ENCODE data around the gene TEX13B.

DNA sequence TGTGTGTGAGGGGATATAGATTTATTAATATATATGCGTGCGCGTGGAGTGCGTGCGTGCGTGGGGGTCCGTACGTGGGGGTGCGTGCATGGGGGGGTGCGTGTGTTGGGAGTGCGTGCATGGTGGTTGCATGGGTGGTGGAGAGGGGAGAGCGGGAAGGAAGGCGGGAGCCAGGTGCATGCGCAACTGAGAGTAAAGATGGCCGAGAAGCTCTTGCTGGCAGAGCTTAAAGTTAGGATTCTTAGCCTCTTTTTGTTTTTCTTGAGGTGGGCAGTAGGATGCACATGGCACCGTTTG, 45.8 kb downstream of the TEX13B start:
- TF ChIP-seq POLR2A (IDR thresholded peaks at IDR 0.05), result no peak
- TF ChIP-seq, protein P1, sequence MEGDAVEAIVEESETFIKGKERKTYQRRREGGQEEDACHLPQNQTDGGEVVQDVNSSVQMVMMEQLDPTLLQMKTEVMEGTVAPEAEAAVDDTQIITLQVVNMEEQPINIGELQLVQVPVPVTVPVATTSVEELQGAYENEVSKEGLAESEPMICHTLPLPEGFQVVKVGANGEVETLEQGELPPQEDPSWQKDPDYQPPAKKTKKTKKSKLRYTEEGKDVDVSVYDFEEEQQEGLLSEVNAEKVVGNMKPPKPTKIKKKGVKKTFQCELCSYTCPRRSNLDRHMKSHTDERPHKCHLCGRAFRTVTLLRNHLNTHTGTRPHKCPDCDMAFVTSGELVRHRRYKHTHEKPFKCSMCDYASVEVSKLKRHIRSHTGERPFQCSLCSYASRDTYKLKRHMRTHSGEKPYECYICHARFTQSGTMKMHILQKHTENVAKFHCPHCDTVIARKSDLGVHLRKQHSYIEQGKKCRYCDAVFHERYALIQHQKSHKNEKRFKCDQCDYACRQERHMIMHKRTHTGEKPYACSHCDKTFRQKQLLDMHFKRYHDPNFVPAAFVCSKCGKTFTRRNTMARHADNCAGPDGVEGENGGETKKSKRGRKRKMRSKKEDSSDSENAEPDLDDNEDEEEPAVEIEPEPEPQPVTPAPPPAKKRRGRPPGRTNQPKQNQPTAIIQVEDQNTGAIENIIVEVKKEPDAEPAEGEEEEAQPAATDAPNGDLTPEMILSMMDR (IDR thresholded peaks at IDR 0.05), result no peak
